GM19099 (cell line): Measurements from ENCODE around the gene BHLHE41.

Source experiments
- POLR2A ChIP-seq: IDR thresholded peaks from 3 replicates; pipeline ENCODE4 v1.6.1; 2011; ENCODE audit warnings: low read depth; ENCODE audit not compliant: insufficient read length; ENCODE audit errors: extremely low read depth

BHLHE41 gene

DNA sequence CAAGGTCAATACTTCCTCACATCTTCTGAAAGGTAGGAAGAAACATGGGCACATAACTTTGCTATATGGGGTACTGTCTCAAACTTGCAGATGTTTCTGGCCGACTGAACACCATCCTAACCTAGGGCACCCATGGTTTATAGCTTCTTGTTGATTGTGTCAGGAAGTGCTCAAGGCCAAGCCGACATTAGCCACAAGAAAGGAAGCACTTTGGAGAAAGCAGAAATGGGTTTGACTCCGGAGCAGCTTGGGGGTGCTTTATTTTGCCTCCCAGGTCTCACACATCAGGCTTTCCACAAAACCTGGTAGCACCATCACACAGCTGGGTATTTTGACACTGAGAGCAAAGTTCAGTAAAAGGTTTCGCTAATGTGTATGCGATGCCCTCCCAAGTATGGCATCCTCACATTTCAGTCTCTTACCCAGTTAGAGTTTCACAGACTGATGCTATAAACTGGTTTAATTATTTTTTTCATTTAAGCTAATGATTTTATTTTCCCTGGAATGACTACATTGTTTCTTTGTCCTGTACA lies 25.2 kb upstream of the BHLHE41 start:
- no peak for TF ChIP-seq POLR2A

DNA sequence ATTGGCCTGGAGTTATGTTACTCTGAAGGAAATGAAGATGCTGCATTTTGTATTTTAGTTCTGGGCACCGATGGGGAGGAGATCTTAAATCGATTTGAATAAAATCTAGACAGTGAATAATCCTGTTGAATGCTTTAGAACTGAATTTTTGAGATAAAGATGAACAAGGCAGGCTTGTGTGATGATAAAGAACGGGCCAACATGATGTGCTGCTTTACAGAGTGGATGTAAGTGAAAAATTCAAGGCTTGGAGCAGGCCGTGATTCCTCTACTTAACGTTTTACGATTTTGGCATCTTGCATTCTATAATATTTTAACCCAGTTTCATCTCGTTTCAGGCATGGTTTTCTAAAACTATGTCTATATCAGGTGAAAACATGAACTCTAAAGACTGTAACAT lies 23.5 kb upstream of the BHLHE41 start:
- TF ChIP-seq POLR2A = no peak

DNA sequence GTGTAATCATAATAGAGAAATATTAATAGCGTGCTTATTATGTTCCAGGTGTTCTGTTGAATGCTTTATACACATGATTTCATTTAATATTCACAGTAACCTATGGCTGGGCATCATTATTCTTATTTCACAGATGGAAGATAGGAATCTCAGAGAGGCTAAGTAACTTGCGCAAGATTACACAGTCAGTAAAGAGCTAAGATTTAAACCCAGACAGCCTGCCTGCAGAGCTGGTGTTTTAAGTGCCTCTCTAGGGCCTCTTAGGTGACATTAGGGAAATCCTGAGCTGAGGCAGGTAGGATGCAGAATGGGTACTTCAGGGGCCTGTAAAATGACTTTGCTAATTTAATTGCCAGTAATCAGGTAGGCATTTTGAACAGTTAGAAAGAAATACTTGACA lies 18.5 kb upstream of the BHLHE41 start:
- no peak for TF ChIP-seq POLR2A

DNA sequence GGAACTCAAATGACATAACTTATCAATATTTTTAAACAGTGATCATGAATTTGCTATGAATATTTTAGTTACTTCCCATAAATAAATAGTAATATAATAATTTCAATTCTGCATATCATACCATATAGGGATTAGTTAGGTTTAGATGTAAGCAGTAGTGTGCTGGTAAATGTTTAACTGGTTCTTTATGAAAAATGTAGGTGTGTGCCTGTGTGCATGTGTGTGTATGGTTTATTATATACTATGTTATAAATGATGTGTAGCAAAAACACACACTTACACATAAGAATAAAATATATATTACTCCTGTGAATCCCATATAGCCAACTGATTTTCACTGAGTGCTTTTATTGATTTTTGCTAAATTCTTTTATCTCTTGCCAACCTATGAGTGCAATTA lies 14.0 kb upstream of the BHLHE41 start:
- no peak for TF ChIP-seq POLR2A

DNA sequence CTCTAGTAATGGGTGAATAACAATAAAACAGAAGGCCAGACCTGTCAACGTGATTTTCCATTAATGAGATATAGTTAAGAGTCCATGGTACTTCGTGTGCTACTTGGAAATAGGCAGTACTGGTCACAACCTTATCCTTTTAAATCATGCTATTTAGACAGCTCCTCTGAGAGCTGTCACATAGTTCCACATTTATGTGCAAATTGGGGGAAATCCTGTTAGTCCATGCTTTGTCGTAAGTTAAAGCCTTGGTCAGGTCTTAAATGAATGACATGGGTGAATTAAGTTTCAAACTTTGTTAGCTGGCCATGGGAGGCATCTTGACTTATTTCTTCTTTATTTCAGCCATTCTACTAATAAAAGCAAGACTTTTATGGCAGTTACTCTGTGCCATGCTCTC lies 11.9 kb upstream of the BHLHE41 start:
- TF ChIP-seq POLR2A = no peak

DNA sequence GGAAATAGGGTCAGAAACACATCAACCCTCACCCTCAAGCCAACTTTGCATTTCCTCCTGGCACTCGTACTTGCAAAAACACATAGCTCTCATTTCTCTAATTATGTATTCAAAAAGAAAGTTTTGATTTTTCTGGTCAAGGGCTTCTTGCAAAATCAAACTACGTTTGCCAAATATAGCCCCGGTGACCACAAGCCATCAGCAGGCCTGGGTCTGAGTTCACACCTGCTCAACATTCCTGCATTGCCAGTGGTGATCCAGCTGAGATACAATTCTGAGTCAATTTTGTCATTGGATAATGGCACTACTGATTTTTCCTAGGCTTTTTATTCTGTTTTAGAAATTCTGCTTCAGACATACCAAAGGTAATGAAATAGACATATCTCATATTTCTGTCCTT lies 10.7 kb upstream of the BHLHE41 start:
- no peak for TF ChIP-seq POLR2A

DNA sequence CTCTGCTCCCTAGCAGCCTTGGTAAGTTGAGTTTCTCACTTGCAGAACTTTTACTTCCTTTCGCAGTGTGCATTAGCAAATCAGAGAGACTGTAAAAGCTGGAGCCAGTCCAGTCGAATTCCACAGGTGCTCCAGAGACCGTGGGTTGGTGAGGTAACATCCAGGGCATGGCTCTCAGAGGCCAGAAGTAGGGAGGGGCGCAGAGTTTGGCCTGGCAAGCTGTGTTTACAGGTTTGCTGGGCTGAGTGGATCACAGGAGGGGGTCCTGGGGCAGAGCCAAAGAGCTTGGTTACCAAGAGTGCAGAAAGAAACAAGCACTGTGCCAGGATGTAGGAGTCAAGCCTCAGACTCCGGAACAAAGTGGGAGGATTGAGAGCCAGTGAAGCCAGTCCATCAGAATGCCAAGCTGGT lies 10.2 kb upstream of the BHLHE41 start:
- no peak for TF ChIP-seq POLR2A

DNA sequence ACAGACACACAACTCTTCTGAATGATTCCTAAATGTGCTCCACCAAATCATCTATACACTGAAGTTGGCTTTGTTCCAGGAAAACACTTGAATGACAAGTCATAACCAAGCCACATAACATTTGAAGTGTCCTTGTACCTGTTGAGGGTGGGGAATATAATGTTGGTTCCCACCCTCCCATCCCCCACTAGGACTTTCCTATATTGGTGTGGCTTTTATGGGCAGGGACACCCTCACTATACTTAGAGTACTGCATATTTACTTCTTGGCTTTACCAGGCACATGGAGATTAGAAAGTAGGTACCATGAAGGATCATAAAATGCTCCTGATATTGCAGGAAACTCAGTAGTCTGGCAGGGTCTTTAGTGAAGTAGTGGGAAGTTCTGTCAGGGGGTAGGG lies 9.7 kb upstream of the BHLHE41 start:
- no peak for TF ChIP-seq POLR2A

DNA sequence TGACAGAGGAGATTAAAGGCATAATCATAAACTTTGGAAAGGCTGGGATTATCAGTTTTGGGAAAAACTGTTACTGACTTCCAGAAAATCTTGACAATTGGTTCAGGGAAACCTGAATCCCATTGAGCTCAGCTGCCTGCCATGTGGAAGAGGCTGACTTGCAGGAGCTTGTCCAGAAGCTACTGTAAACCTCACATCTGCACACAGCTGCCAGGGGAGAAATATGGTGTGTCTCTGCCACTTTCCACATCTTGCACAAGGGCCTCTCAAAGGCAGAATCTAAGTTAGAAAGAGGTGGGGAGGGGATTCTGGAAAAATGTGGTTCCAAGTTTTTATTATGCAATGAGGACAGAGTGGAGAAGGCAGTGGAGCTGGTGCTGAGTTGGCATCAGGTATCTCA lies 8.7 kb upstream of the BHLHE41 start:
- no peak for TF ChIP-seq POLR2A

DNA sequence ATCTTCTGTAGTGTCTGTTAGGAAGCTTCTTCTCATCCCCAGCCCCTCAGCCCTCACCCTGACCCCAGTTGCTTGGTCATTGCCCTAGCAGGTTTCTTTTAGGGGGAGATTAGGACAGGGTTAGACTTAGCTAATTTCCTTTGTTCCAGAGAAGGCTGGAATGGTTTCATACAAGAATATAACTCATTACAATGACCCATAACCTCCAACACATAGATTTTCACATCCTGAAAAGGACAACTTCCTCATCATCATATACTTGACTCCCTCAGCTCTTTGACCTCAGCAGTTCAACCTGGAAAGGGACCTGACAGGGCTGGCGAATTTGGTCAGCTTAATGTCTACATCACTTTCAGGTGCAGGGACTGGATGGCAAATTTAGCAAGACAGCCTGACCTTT lies 8.0 kb upstream of the BHLHE41 start:
- no peak for TF ChIP-seq POLR2A

DNA sequence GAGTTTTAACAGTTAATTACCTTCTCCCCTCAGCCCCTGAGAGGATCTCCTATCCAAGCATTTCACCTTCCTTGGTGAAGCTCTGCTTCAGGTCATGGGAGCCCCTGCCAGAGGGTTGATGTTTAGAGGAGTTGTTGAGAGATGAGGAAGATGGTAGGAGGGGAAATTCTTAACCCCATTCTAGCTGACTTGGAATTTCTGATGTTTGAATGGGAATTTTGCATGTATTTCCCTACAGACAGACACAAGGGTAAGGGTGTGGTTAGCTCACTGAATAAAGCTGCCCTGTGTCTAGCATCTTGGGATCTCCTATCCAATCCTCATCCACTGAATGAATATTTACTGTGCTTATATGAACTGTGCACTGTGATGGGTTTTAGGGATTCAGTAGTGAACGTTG lies 7.1 kb upstream of the BHLHE41 start:
- TF ChIP-seq POLR2A = no peak

DNA sequence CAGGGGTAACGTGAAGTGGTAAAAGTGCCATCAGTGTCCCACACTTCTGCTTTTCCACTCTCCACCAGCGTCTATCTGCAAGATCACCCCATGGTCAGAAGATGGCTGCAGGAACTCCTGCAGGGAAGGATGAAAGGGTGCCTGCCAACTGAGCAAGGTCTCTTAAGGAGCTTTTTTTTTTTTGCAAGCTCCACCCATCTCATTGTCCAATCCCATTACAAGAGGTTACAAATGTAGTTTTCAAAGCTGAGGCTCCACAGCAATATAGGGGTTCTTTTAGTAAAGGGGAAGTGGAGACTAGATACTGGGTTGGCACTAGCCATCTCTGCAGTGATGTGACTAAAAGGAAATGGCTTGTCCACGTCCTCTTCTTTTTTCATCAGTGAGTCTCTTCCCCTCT lies 5.9 kb upstream of the BHLHE41 start:
- TF ChIP-seq POLR2A = no peak

DNA sequence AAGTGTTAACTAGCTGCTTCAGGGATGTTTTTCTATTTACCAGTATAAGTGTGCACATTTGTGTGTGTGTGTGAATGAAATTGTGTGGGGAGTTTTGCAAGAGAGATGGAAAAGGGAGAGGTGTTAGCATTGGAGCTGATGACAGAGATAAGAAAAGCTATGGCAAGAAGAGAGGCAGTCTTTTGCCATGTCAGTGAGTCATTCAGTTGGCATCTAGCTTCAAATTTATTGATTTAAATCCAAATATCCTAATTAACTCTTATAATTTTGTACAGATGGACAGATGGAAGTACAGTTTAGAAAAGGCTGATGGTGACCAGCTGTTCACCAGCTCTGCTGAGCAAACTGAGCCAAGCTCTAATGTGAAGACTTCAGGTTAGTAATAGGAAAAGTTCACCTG lies 3.3 kb upstream of the BHLHE41 start:
- TF ChIP-seq POLR2A = no peak

DNA sequence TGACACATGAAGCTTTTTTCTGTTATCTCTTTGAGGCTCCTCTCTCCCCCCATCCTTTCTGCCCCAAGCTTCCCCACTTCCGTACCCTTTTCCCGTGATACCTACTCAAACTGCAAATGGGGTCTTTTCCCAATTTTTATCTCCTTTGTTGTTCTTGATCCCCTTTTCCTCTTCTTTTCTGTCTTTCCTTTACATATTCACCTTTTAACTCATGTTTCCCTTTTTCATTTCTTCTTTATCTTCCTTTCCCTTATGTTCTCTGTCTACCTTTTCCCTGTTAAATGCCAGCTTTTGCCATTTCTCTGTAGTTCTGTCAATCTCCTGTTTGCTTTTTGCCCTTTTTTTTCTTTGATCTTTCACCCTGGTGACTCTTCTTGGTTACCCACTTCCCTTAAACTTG lies 2.6 kb upstream of the BHLHE41 start:
- no peak for TF ChIP-seq POLR2A

DNA sequence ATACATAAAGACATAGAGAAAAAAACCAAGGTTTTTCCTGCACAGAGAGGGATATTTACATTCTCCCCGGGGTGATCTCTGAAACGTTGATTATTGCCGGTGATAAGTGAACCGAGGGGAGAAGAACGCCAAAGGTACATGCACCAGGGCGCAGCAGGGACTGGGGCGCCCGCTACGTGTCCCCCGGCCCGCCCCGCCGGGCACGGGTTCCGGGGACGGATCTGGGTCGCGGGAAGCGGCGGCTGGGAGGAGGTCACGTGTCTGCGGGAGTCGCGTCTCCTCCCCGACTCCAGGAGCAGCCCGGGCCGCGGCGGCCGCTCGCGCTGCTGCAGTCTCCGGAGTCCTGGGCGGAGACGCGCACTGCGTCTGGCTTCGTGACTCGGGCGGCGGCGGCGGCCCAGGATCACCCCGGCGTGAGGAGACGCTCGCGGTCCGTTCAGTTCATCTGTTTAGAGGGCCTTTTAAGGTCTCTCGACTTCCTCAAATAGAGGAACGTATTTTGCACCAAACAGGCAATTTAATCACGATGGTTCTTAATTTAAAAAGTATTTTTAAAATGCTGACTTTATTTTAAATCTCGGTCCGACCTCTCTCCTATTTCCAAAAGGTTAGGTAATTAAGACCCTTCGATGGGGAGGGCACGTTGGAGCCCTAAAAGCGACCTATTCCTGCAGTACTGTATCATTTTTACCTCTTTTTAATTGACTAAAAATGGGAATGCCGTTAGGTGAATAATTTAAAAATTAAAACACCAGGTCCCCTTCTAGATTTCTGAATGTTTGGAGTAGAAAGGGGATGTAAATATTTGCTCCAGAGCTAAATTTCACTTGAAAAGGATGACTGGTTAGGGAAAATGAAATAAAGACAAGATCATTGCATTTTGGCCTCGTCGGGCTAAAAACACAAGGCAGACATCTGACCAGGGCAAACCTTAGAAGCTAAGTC lies 1.8 kb upstream of the BHLHE41 start:
- peak; percentile 13 for TF ChIP-seq POLR2A

DNA sequence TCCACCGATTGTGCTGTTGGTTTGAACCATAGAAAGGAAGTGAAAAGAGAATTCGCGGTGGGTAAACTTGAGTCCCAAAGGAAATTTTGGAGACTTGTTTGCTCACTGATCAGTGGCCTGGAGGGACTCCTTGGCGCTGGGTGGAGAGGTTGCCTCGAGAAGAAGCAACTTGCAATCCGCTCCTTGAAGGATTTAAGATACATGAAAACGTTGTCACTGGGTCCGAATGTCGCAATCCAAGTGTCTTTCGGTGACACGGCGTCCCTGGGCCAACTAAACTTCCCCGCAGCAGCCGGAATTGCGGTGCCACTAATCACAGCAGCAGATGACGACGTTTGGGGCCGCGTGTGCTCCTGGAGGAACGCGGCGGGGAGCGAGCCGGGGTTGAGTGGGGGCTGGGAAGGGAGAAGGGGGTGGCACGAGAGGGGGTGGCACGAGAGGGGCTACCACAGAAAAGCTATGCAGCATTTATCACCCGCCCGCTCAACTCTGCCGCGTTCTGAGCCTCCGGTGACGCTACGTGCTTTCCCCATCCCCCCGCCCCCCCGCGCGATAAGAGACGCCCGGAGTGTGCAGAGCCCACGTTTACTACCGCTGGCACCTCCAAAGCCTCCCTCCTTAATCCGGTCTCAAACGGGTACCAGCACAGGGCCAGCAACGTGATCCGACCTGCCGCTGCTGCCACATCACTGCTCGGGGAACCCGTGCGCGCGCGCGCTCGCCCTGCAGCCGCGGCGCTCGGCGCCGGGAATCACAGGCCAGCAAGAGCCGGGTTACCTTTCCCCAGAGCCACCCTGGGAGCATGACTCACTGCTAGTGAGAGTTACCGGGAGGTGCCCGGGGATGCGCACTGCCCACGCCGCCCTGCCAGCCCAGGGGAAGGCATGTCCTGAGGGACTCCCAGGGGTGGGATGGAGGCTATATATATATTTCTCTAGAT lies 833 bp upstream of the BHLHE41 start:
- TF ChIP-seq POLR2A = peak; percentile 14

DNA sequence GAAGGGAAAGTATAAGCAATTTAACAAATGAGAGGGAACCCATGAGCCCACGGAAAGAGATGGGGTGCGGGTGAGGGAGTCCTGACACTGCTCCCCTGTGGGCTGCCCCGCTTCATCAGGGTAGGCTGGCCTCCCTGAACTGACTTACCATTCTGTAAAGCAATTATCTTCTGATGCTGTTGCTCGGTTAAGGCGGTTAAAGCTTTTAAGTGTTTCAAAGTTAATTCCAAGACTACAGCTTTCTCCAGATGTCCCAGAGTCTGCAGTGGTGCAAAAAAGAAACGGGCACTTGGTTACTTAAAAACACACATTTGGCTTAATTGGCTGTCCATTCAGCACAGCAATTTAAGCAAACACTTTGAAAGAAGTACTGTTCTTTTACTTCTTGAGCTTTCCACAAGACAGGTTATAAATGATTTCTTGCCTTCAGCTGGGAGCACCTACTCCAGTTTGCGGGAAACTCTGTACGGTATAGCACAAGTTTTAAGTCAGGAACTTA lies 1.3 kb downstream of the BHLHE41 start:
- TF ChIP-seq POLR2A = no peak
